HepG2 (cell line): ENCODE measurements around the gene COQ8B. TPM values are rescaled to one million over a fixed set of nuclear protein-coding genes. Genes with fewer than 3 reads are reported as not detected.

Experiments used
- EHMT2 ChIP-seq: fragments of 200-600 bp; sonication (generic); IDR thresholded peaks from 2 replicates; pipeline ENCODE4 v1.7.0; 2017; ENCODE audit warnings: antibody characterized with exemption, low read depth, low read length, borderline replicate concordance
- REXO4 ChIP-seq: sonication (generic); formaldehyde crosslinking; IDR thresholded peaks from 2 replicates; pipeline ENCODE4 v1.8.0; 2022; ENCODE audit warnings: missing genetic modification reagents, mild to moderate bottlenecking, borderline replicate concordance
- ZBTB8A ChIP-seq: sonication (generic); formaldehyde crosslinking; IDR thresholded peaks from 2 replicates; pipeline ENCODE4 v1.4.0; 2020; ENCODE audit warnings: mild to moderate bottlenecking, low read depth, missing genetic modification reagents, borderline replicate concordance
- ZMYM4 ChIP-seq: sonication (generic); formaldehyde crosslinking; IDR thresholded peaks from 2 replicates; pipeline ENCODE4 v1.8.1; 2023; ENCODE audit warnings: mild to moderate bottlenecking, missing genetic modification reagents
- ZNF12 ChIP-seq: sonication (generic); formaldehyde crosslinking; IDR thresholded peaks from 2 replicates; pipeline ENCODE4 v1.5.0; 2020; ENCODE audit warnings: missing genetic modification reagents
- ZNF773 ChIP-seq: sonication (generic); formaldehyde crosslinking; IDR thresholded peaks from 2 replicates; pipeline ENCODE4 v1.4.0; 2020; ENCODE audit warnings: missing genetic modification reagents, borderline replicate concordance
- ZNF788 ChIP-seq: sonication (generic); formaldehyde crosslinking; IDR thresholded peaks from 2 replicates; pipeline ENCODE4 v1.5.0; 2020; ENCODE audit warnings: mild to moderate bottlenecking, missing genetic modification reagents, borderline replicate concordance
- polyA plus RNA-seq, 8 experiments: library from polyadenylated mRNA; depleted of rRNA in 3 of 8; stranded (reverse) in 7 of 8; unstranded in 1 of 8; fragments of >200 nt; fragmentation: Illumina TruSeq in 4 of 8; extraction: Trizol in 4 of 8; gene quantifications; 2 replicates each; pipeline versions ENCODE4 v1.2.1 to v1.2.3, GENCODE V29; 2011 to 2016; ENCODE audit warnings: low read depth in 4 of 8, missing spikeins in 1 of 8, mixed read lengths in 1 of 8; ENCODE audit not compliant: insufficient read depth in 1 of 8
- total RNA-seq, 5 experiments: library from RNA; depleted of rRNA; stranded (reverse); fragments of >200 nt; fragmentation: Illumina TruSeq; extraction: Trizol; gene quantifications; 2 replicates each; pipeline ENCODE4 v1.2.3, GENCODE V29; 2016; ENCODE audit warnings: low read depth in 1 of 5
- TF ChIP-seq, protein P1 (sequence below), 2 experiments: fragments of 450-650 bp in 1 of 2; sonication (generic) in 1 of 2; formaldehyde crosslinking in 1 of 2; IDR thresholded peaks; 2 replicates each; pipeline versions ENCODE4 v1.6.1 to v1.8.0; 2016 to 2022; ENCODE audit warnings: antibody characterized with exemption in 1 of 2, mild to moderate bottlenecking in 1 of 2, missing genetic modification reagents in 1 of 2
- TF ChIP-seq, protein P2 (sequence below): sonication (generic); formaldehyde crosslinking; IDR thresholded peaks from 2 replicates; pipeline ENCODE4 v1.4.0; 2020; ENCODE audit warnings: missing genetic modification reagents, borderline replicate concordance
- TF ChIP-seq, protein P3 (sequence below): sonication (generic); formaldehyde crosslinking; IDR thresholded peaks from 2 replicates; pipeline ENCODE4 v1.5.0; 2020; ENCODE audit warnings: missing genetic modification reagents

The COQ8B gene
- total and polyA plus RNA-seq, 2 of the 13 experiments (the other 11 are each of a cell fraction or from before 2014, with no cell fraction given) = 12.3 to 17.2 TPM

DNA sequence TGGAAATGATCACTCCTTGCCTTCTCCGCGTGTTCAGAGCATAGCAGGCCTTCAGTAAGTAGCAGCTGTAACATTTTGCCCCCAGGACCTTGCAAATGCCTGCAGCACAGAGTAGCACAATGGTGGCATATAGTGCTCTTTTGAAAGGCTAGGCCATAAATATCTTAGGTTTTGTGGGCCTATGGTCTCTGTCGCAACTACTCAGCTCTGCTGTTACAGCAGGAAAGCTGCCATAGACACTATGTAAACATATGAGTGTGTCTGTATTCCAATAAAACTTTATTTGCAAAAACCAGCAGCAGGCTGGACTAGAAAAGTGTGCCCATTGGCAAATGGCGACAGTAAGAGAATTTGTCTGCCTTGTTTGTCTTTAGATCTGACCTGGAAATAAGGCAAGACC, 9.6 kb upstream of the COQ8B start (continued):
- TF ChIP-seq, protein P1, sequence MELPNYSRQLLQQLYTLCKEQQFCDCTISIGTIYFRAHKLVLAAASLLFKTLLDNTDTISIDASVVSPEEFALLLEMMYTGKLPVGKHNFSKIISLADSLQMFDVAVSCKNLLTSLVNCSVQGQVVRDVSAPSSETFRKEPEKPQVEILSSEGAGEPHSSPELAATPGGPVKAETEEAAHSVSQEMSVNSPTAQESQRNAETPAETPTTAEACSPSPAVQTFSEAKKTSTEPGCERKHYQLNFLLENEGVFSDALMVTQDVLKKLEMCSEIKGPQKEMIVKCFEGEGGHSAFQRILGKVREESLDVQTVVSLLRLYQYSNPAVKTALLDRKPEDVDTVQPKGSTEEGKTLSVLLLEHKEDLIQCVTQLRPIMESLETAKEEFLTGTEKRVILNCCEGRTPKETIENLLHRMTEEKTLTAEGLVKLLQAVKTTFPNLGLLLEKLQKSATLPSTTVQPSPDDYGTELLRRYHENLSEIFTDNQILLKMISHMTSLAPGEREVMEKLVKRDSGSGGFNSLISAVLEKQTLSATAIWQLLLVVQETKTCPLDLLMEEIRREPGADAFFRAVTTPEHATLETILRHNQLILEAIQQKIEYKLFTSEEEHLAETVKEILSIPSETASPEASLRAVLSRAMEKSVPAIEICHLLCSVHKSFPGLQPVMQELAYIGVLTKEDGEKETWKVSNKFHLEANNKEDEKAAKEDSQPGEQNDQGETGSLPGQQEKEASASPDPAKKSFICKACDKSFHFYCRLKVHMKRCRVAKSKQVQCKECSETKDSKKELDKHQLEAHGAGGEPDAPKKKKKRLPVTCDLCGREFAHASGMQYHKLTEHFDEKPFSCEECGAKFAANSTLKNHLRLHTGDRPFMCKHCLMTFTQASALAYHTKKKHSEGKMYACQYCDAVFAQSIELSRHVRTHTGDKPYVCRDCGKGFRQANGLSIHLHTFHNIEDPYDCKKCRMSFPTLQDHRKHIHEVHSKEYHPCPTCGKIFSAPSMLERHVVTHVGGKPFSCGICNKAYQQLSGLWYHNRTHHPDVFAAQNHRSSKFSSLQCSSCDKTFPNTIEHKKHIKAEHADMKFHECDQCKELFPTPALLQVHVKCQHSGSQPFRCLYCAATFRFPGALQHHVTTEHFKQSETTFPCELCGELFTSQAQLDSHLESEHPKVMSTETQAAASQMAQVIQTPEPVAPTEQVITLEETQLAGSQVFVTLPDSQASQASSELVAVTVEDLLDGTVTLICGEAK (IDR thresholded peaks at IDR 0.05) = peak; percentile 80
- TF ChIP-seq, protein P1 (CRISPR knock-in tag; IDR thresholded peaks at IDR 0.05) = peak; percentile 97
- TF ChIP-seq ZBTB8A = no peak
- TF ChIP-seq ZNF12 (CRISPR knock-in tag) = peak; percentile 62; the same call in 1 of the 2 replicates
- TF ChIP-seq, protein P2, sequence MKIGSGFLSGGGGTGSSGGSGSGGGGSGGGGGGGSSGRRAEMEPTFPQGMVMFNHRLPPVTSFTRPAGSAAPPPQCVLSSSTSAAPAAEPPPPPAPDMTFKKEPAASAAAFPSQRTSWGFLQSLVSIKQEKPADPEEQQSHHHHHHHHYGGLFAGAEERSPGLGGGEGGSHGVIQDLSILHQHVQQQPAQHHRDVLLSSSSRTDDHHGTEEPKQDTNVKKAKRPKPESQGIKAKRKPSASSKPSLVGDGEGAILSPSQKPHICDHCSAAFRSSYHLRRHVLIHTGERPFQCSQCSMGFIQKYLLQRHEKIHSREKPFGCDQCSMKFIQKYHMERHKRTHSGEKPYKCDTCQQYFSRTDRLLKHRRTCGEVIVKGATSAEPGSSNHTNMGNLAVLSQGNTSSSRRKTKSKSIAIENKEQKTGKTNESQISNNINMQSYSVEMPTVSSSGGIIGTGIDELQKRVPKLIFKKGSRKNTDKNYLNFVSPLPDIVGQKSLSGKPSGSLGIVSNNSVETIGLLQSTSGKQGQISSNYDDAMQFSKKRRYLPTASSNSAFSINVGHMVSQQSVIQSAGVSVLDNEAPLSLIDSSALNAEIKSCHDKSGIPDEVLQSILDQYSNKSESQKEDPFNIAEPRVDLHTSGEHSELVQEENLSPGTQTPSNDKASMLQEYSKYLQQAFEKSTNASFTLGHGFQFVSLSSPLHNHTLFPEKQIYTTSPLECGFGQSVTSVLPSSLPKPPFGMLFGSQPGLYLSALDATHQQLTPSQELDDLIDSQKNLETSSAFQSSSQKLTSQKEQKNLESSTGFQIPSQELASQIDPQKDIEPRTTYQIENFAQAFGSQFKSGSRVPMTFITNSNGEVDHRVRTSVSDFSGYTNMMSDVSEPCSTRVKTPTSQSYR (CRISPR knock-in tag) = no peak
- TF ChIP-seq ZNF773 (CRISPR knock-in tag) = no peak
- no peak for TF ChIP-seq ZNF788 (CRISPR knock-in tag)
- no peak for TF ChIP-seq EHMT2
- no peak for TF ChIP-seq ZMYM4 (CRISPR knock-in tag)
- TF ChIP-seq REXO4 (CRISPR knock-in tag) = no peak
- TF ChIP-seq, protein P3, sequence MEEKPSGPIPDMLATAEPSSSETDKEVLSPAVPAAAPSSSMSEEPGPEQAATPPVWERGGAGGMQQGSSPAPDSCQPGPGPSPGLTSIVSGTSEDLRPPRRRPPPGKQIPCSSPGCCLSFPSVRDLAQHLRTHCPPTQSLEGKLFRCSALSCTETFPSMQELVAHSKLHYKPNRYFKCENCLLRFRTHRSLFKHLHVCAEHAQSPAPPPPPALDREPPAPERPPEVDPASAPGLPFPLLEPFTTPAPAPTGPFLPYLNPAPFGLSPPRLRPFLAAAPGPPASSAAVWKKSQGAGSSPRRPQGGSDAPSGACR (CRISPR knock-in tag) = no peak
